HG03439 (cell line): Measurements from ENCODE around the gene CPNE5.

Experiments used
- ATAC-seq: cut with Tn5 transposase; IDR thresholded peaks from one replicate; pipeline ENCODE4 v1.9.1; 2021; ENCODE audit warnings: mild to moderate bottlenecking, moderate library complexity; ENCODE audit not compliant: unreplicated experiment

CPNE5 gene

GRCh38 chr6:36749829-36750489 is 89.3 kb downstream of the CPNE5 start:
- ATAC-seq: no peak

GRCh38 chr6:36746251-36746650 is 93.0 kb downstream of the CPNE5 start:
- ATAC-seq: no peak

GRCh38 chr6:36745836-36746235 is 93.4 kb downstream of the CPNE5 start:
- ATAC-seq: no peak

- no peak for ATAC-seq
Measured at GRCh38 chr6:36745283-36745682, 94.0 kb downstream of the CPNE5 start.

GRCh38 chr6:36744304-36744673 is 95.0 kb downstream of the CPNE5 start:
- no peak for ATAC-seq

- ATAC-seq: no peak
Measured at GRCh38 chr6:36743538-36744303, 95.5 kb downstream of the CPNE5 start.

GRCh38 chr6:36743032-36743431 is 96.2 kb downstream of the CPNE5 start:
- ATAC-seq: no peak

- no peak for ATAC-seq
Measured at GRCh38 chr6:36742146-36742545, 97.1 kb downstream of the CPNE5 start.

GRCh38 chr6:36740818-36741179 is 98.4 kb downstream of the CPNE5 start:
- no peak for ATAC-seq

- no peak for ATAC-seq
Measured at GRCh38 chr6:36739947-36740817, 99.1 kb downstream of the CPNE5 start.

- no peak for ATAC-seq
Measured at GRCh38 chr6:36738108-36738507, 101.1 kb downstream of the CPNE5 start.

GRCh38 chr6:36737043-36737785 is 102.0 kb downstream of the CPNE5 start:
- ATAC-seq: no peak

GRCh38 chr6:36735110-36736071 is 103.9 kb downstream of the CPNE5 start:
- no peak for ATAC-seq

GRCh38 chr6:36734486-36735060 is 104.7 kb downstream of the CPNE5 start:
- no peak for ATAC-seq

GRCh38 chr6:36733300-36733699 is 105.9 kb downstream of the CPNE5 start:
- no peak for ATAC-seq

- no peak for ATAC-seq
Measured at GRCh38 chr6:36731622-36732310, 107.5 kb downstream of the CPNE5 start.

- ATAC-seq: no peak
Measured at GRCh38 chr6:36730424-36731380, 108.5 kb downstream of the CPNE5 start.

- no peak for ATAC-seq
Measured at GRCh38 chr6:36729161-36729524, 110.1 kb downstream of the CPNE5 start.
